HepG2 (cell line): Measurements from ENCODE around the gene APBB2. TPM values are rescaled to one million over a fixed set of nuclear protein-coding genes. Genes with fewer than 3 reads are reported as not detected.

ENCODE experiments used
- CENPX ChIP-seq: sonication (generic); formaldehyde crosslinking; IDR thresholded peaks from 2 replicates; pipeline ENCODE4 v1.9.0; 2021; ENCODE audit warnings: mild to moderate bottlenecking, missing genetic modification reagents, moderate library complexity
- SP140L ChIP-seq: sonication (generic); formaldehyde crosslinking; IDR thresholded peaks from 2 replicates; pipeline ENCODE4 v1.4.0; 2020; ENCODE audit warnings: missing genetic modification reagents, borderline replicate concordance
- ZC3H13 ChIP-seq: sonication (generic); formaldehyde crosslinking; IDR thresholded peaks from 2 replicates; pipeline ENCODE4 v1.8.1; 2023; ENCODE audit warnings: mild to moderate bottlenecking, missing genetic modification reagents, moderate library complexity
- ZNF782 ChIP-seq: sonication (generic); formaldehyde crosslinking; IDR thresholded peaks from 2 replicates; pipeline ENCODE4 v1.4.0; 2020; ENCODE audit warnings: missing genetic modification reagents, mild to moderate bottlenecking, borderline replicate concordance
- polyA plus RNA-seq, 8 experiments: library from polyadenylated mRNA; depleted of rRNA in 3 of 8; stranded (reverse) in 7 of 8; unstranded in 1 of 8; fragments of >200 nt; fragmentation: Illumina TruSeq in 4 of 8; extraction: Trizol in 4 of 8; gene quantifications; 2 replicates each; pipeline versions ENCODE4 v1.2.1 to v1.2.3, GENCODE V29; 2011 to 2016; ENCODE audit warnings: low read depth in 4 of 8, missing spikeins in 1 of 8, mixed read lengths in 1 of 8; ENCODE audit not compliant: insufficient read depth in 1 of 8
- total RNA-seq, 5 experiments: library from RNA; depleted of rRNA; stranded (reverse); fragments of >200 nt; fragmentation: Illumina TruSeq; extraction: Trizol; gene quantifications; 2 replicates each; pipeline ENCODE4 v1.2.3, GENCODE V29; 2016; ENCODE audit warnings: low read depth in 1 of 5
- TF ChIP-seq, protein P1 (sequence below): sonication (generic); formaldehyde crosslinking; IDR thresholded peaks from 2 replicates; pipeline ENCODE4 v1.5.0; 2020; ENCODE audit warnings: mild to moderate bottlenecking, missing genetic modification reagents, borderline replicate concordance
- TF ChIP-seq, protein P2 (sequence below): sonication (generic); formaldehyde crosslinking; IDR thresholded peaks from 2 replicates; pipeline ENCODE4 v1.9.0; 2021; ENCODE audit warnings: missing genetic modification reagents, mild to moderate bottlenecking, borderline replicate concordance

APBB2 gene
- total and polyA plus RNA-seq, 2 of the 13 experiments (the other 11 are each of a cell fraction or from before 2014, with no cell fraction given): 11.7 to 17.0 TPM

DNA sequence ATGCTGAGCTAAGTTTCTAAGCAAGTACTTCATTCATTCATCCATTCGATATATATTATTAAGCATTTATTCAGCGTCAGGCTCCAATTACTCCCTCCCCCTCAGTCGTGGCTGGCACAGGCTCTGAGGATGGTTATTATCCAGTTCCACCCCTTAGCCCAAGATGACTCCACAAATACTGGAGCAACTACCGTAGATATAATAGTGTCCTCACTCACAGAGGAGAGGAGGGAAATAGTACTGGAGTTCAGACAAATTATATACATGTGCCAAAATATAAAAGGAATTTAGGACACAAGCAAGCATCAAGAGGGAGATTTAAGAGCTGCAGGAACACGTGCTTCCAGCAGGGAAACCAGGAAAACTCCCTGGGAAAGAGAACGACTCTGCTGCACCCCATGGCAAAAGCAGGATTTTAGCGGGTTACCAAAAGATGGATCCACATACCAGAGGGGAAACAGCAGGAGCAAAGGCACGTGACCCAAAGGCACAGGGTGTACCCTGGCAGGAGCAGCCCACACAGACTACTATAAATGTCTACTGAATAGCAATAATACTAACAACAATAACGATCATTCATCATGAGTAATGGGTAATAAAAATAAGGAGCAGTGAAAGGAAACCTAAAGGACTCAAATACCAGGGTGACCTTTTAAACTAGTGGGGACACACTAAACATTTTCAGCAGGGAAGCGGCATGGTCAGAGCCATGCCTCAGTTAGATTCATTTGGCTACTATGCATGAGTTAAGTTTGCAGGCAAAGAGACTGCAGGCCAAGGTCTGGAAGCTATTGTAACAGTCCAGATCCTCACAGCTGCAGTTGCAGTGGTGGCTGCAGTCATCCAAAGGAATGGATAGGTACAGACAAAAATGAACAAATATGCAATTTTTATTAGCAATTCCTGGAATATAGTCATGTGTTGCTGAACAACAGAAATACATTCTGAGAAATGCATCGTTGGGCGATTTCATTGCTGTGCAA lies 153.7 kb downstream of the APBB2 start (continued):
- TF ChIP-seq, protein P1, sequence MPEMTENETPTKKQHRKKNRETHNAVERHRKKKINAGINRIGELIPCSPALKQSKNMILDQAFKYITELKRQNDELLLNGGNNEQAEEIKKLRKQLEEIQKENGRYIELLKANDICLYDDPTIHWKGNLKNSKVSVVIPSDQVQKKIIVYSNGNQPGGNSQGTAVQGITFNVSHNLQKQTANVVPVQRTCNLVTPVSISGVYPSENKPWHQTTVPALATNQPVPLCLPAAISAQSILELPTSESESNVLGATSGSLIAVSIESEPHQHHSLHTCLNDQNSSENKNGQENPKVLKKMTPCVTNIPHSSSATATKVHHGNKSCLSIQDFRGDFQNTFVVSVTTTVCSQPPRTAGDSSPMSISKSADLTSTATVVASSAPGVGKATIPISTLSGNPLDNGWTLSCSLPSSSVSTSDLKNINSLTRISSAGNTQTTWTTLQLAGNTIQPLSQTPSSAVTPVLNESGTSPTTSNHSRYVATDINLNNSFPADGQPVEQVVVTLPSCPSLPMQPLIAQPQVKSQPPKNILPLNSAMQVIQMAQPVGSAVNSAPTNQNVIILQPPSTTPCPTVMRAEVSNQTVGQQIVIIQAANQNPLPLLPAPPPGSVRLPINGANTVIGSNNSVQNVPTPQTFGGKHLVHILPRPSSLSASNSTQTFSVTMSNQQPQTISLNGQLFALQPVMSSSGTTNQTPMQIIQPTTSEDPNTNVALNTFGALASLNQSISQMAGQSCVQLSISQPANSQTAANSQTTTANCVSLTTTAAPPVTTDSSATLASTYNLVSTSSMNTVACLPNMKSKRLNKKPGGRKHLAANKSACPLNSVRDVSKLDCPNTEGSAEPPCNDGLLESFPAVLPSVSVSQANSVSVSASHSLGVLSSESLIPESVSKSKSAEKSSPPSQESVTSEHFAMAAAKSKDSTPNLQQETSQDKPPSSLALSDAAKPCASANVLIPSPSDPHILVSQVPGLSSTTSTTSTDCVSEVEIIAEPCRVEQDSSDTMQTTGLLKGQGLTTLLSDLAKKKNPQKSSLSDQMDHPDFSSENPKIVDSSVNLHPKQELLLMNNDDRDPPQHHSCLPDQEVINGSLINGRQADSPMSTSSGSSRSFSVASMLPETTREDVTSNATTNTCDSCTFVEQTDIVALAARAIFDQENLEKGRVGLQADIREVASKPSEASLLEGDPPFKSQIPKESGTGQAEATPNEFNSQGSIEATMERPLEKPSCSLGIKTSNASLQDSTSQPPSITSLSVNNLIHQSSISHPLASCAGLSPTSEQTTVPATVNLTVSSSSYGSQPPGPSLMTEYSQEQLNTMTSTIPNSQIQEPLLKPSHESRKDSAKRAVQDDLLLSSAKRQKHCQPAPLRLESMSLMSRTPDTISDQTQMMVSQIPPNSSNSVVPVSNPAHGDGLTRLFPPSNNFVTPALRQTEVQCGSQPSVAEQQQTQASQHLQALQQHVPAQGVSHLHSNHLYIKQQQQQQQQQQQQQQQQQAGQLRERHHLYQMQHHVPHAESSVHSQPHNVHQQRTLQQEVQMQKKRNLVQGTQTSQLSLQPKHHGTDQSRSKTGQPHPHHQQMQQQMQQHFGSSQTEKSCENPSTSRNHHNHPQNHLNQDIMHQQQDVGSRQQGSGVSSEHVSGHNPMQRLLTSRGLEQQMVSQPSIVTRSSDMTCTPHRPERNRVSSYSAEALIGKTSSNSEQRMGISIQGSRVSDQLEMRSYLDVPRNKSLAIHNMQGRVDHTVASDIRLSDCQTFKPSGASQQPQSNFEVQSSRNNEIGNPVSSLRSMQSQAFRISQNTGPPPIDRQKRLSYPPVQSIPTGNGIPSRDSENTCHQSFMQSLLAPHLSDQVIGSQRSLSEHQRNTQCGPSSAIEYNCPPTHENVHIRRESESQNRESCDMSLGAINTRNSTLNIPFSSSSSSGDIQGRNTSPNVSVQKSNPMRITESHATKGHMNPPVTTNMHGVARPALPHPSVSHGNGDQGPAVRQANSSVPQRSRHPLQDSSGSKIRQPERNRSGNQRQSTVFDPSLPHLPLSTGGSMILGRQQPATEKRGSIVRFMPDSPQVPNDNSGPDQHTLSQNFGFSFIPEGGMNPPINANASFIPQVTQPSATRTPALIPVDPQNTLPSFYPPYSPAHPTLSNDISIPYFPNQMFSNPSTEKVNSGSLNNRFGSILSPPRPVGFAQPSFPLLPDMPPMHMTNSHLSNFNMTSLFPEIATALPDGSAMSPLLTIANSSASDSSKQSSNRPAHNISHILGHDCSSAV (CRISPR knock-in tag): no peak
- TF ChIP-seq ZC3H13 (CRISPR knock-in tag): no peak
- TF ChIP-seq, protein P2, sequence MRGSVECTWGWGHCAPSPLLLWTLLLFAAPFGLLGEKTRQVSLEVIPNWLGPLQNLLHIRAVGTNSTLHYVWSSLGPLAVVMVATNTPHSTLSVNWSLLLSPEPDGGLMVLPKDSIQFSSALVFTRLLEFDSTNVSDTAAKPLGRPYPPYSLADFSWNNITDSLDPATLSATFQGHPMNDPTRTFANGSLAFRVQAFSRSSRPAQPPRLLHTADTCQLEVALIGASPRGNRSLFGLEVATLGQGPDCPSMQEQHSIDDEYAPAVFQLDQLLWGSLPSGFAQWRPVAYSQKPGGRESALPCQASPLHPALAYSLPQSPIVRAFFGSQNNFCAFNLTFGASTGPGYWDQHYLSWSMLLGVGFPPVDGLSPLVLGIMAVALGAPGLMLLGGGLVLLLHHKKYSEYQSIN (CRISPR knock-in tag): no peak
- TF ChIP-seq CENPX (CRISPR knock-in tag): no peak
- no peak for TF ChIP-seq ZNF782
- no peak for TF ChIP-seq SP140L
- TF ChIP-seq, all 625 proteins: peak for 0
